ENCODE measurements around the gene PLEKHG1. TPM values are rescaled to one million over a fixed set of nuclear protein-coding genes. Genes with fewer than 3 reads are reported as not detected.

The PLEKHG1 gene
- total and polyA plus RNA-seq, 2 experiments from 2014 or later, result 0.89 to 2.5 TPM

DNA sequence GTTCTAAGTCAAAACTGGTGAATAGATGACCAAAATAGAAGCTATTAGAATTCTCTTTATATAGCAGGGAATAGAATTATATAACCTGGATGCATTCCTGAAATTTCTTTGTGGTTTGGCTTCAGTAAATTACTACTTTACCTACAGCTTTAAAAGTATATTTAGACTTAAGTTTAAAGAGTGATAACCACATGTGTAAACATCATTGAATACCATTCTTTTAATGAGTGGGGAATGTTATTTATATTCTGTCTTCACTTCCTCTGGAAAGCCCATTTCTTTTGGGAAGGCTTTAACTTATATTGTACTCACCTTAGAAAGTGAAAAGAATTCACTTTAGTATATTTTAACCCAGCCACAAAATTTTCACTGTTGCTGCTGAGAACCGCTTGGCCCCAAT lies 39.1 kb downstream of the PLEKHG1 start:
- peaks cover 1% of the 10 kb centered on the region for H3K27me3 Mint-ChIP-seq (ENCODE audit: insufficient read depth, low read depth, poor library complexity)
- H3K27ac ChIP-seq (ENCODE audit: low read depth), result no peak overlapping the region
- DNase-seq (ENCODE audit: low spot score) (no peak), ATAC-seq (no peak)
- peaks cover 11% of the 10 kb centered on the region for H3K4me1 Mint-ChIP-seq
- no peaks in the 10 kb centered on the region for H4K20me1 ChIP-seq (replicated peaks; ENCODE audit: insufficient read depth)
- H3K9me3 Mint-ChIP-seq, result no peaks in the 10 kb centered on the region
- H2AFZ ChIP-seq, result no peak overlapping the region
- H3K9me2 ChIP-seq (ENCODE audit: insufficient read depth), result no peaks in the 10 kb centered on the region
- no peaks in the 10 kb centered on the region for H3F3A ChIP-seq (replicated peaks; ENCODE audit: low read depth)
- H3K27me3 ChIP-seq (ENCODE audit: insufficient read depth), result no peaks in the 10 kb centered on the region
- no peaks in the 10 kb centered on the region for H3K36me3 ChIP-seq (ENCODE audit: insufficient read depth)
- H3K4me1 ChIP-seq (ENCODE audit: insufficient read depth), result no peaks in the 10 kb centered on the region
- H3K27ac Mint-ChIP-seq, result no peak overlapping the region
- H3K79me2 ChIP-seq (replicated peaks; ENCODE audit: insufficient read depth), result no peaks in the 10 kb centered on the region
- H3K4me3 Mint-ChIP-seq, result no peak overlapping the region
- TF ChIP-seq ZNF462 (CRISPR knock-in tag; IDR thresholded peaks at IDR 0.05) (no peak), ZNF331 (CRISPR knock-in tag; IDR thresholded peaks at IDR 0.05; ENCODE audit: low read depth) (no peak), EZH2 (IDR thresholded peaks at IDR 0.05; ENCODE audit: low read depth, unreplicated experiment) (no peak), CREB1 (CRISPR knock-in tag; IDR thresholded peaks at IDR 0.05; ENCODE audit: low read depth) (no peak), EZH2phosphoT487 (IDR thresholded peaks at IDR 0.05; ENCODE audit: unreplicated experiment) (no peak), POLR2AphosphoS5 (IDR thresholded peaks at IDR 0.05; ENCODE audit: low read depth) (no peak), STAT1 (IDR thresholded peaks at IDR 0.05; ENCODE audit: unreplicated experiment) (no peak), ETS1 (IDR thresholded peaks at IDR 0.05) (no peak)
- TF ChIP-seq, protein P1, sequence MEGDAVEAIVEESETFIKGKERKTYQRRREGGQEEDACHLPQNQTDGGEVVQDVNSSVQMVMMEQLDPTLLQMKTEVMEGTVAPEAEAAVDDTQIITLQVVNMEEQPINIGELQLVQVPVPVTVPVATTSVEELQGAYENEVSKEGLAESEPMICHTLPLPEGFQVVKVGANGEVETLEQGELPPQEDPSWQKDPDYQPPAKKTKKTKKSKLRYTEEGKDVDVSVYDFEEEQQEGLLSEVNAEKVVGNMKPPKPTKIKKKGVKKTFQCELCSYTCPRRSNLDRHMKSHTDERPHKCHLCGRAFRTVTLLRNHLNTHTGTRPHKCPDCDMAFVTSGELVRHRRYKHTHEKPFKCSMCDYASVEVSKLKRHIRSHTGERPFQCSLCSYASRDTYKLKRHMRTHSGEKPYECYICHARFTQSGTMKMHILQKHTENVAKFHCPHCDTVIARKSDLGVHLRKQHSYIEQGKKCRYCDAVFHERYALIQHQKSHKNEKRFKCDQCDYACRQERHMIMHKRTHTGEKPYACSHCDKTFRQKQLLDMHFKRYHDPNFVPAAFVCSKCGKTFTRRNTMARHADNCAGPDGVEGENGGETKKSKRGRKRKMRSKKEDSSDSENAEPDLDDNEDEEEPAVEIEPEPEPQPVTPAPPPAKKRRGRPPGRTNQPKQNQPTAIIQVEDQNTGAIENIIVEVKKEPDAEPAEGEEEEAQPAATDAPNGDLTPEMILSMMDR (conservative IDR thresholded peaks at IDR 0.05; ENCODE audit: low read depth in 2 of 2), result no peak
- TF ChIP-seq, protein P2, sequence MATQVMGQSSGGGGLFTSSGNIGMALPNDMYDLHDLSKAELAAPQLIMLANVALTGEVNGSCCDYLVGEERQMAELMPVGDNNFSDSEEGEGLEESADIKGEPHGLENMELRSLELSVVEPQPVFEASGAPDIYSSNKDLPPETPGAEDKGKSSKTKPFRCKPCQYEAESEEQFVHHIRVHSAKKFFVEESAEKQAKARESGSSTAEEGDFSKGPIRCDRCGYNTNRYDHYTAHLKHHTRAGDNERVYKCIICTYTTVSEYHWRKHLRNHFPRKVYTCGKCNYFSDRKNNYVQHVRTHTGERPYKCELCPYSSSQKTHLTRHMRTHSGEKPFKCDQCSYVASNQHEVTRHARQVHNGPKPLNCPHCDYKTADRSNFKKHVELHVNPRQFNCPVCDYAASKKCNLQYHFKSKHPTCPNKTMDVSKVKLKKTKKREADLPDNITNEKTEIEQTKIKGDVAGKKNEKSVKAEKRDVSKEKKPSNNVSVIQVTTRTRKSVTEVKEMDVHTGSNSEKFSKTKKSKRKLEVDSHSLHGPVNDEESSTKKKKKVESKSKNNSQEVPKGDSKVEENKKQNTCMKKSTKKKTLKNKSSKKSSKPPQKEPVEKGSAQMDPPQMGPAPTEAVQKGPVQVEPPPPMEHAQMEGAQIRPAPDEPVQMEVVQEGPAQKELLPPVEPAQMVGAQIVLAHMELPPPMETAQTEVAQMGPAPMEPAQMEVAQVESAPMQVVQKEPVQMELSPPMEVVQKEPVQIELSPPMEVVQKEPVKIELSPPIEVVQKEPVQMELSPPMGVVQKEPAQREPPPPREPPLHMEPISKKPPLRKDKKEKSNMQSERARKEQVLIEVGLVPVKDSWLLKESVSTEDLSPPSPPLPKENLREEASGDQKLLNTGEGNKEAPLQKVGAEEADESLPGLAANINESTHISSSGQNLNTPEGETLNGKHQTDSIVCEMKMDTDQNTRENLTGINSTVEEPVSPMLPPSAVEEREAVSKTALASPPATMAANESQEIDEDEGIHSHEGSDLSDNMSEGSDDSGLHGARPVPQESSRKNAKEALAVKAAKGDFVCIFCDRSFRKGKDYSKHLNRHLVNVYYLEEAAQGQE (IDR thresholded peaks at IDR 0.05; ENCODE audit: unreplicated experiment), result no peak
- no peaks in the 10 kb centered on the region for H3K36me3 Mint-ChIP-seq (ENCODE audit: low read depth)
- H3K4me3 ChIP-seq, result no peak overlapping the region
- no peak overlapping the region for H3K4me2 ChIP-seq
